ENCODE results near the gene VPS52. TPM values are rescaled to one million over a fixed set of nuclear protein-coding genes. Genes with fewer than 3 reads are reported as not detected.

The VPS52 gene
- total RNA-seq, 3 donors from 2014 or later: 51.2 to 65.4 (median 63.5) TPM

Other genes starting within 250 kb of the VPS52 start
- gene HLA-DPA1, start 198.2 kb downstream of the VPS52 start, total RNA-seq: 10 to 100 TPM; 18.0 to 31.5 (median 19.8) TPM
- gene HLA-DPB1, start 195.9 kb downstream of the VPS52 start, total RNA-seq: 1 to 10 TPM; 6.0 to 9.8 (median 6.3) TPM
- under 1 TPM; 0.48 to 0.98 (median 0.60) TPM for gene COL11A2, start 79.4 kb downstream of the VPS52 start, total RNA-seq
- 10 to 100 TPM; 55.2 to 62.3 (median 60.8) TPM for gene RXRB, start 71.2 kb downstream of the VPS52 start, total RNA-seq
- 10 to 100 TPM; 68.7 to 78.3 (median 72.1) TPM for gene SLC39A7, start 71.0 kb downstream of the VPS52 start, total RNA-seq
- gene HSD17B8, start 67.2 kb downstream of the VPS52 start, total RNA-seq: 10 to 100 TPM; 11.7 to 20.1 (median 19.4) TPM
- 10 to 100 TPM; 64.7 to 66.5 (median 66.3) TPM for gene RING1, start 63.4 kb downstream of the VPS52 start, total RNA-seq
- gene RPS18, start 199 bp upstream of the VPS52 start, total RNA-seq: 1,000 to 10,000 TPM; 4,231 to 4,415 (median 4,409) TPM
- gene B3GALT4, start 5.2 kb upstream of the VPS52 start, total RNA-seq: 1 to 10 TPM; 2.6 to 3.8 (median 3.7) TPM
- 100 to 1,000 TPM; 188 to 198 (median 197) TPM for gene WDR46, start 17.4 kb upstream of the VPS52 start, total RNA-seq
- gene PFDN6, start 17.7 kb upstream of the VPS52 start, total RNA-seq: 100 to 1,000 TPM; 153 to 157 (median 153) TPM
- 10 to 100 TPM; 11.6 to 15.8 (median 15.4) TPM for gene RGL2, start 27.1 kb upstream of the VPS52 start, total RNA-seq
- 100 to 1,000 TPM; 265 to 315 (median 301) TPM for gene TAPBP, start 42.2 kb upstream of the VPS52 start, total RNA-seq
- 1 to 10 TPM; 6.1 to 9.4 (median 8.9) TPM for gene ZBTB22, start 45.9 kb upstream of the VPS52 start, total RNA-seq
- gene DAXX, start 51.1 kb upstream of the VPS52 start, total RNA-seq: 10 to 100 TPM; 73.6 to 88.5 (median 81.5) TPM
- gene KIFC1, start 119.9 kb upstream of the VPS52 start, total RNA-seq: 1 to 10 TPM; 7.3 to 8.3 (median 7.4) TPM
- 10 to 100 TPM; 24.4 to 29.4 (median 26.8) TPM for gene PHF1, start 139.1 kb upstream of the VPS52 start, total RNA-seq
- gene CUTA, start 146.2 kb upstream of the VPS52 start, total RNA-seq: 10 to 100 TPM; 76.6 to 84.5 (median 79.2) TPM
- gene SYNGAP1, start 148.2 kb upstream of the VPS52 start, total RNA-seq: 10 to 100 TPM; 18.6 to 23.4 (median 20.2) TPM
- gene ZBTB9, start 182.7 kb upstream of the VPS52 start, total RNA-seq: 10 to 100 TPM; 22.9 to 23.4 (median 22.9) TPM

All from activated T-cell treated with anti-CD3 and anti-CD28 coated beads, Interleukin-2, amount 50 U/mL, for 4 hours (primary cell).